ENCODE results near the gene HRG. TPM values are rescaled to one million over a fixed set of nuclear protein-coding genes. Genes with fewer than 3 reads are reported as not detected.
"Not testable (repeated sequence)": the region's sequence is repeated elsewhere in the genome, so short reads cannot be mapped to it uniquely, and the experiment has no call there.

HRG gene
- total RNA-seq, 4 donors from 2014 or later = not detected

GRCh38 chr3:186680869-186681268 is 15.1 kb downstream of the HRG start:
- H3K36me3 ChIP-seq = no peaks in the 10 kb centered on the region
- H3K27me3 ChIP-seq = peaks cover 0 to 36% (median 0%) of the 10 kb centered on the region in 4 donors
- DNase-seq (ENCODE audit: extremely low spot score) = no peak
- no peak overlapping the region for H3K27ac ChIP-seq (replicated peaks in 1 of 4)
- intact Hi-C loops (cut with DNase I) = no loop called here
- TF ChIP-seq POLR2AphosphoS5 (IDR thresholded peaks at IDR 0.05) (no peak), CTCF (IDR thresholded peaks at IDR 0.05) (no peak), EP300 (IDR thresholded peaks at IDR 0.05) (no peak), POLR2A (IDR thresholded peaks at IDR 0.05; ENCODE audit: low read depth) (no peak)
- no peaks in the 10 kb centered on the region for H3K9me3 ChIP-seq
- 100% methylated on average over 1 of the region's 1 CpG for WGBS
- no peak overlapping the region for H3K4me3 ChIP-seq
- H3K4me1 ChIP-seq = no peaks in the 10 kb centered on the region

GRCh38 chr3:186682812-186683211 is 17.0 kb downstream of the HRG start:
- Histone ChIP-seq H3K27ac (replicated peaks in 1 of 4) (no peak overlapping the region), H3K9me3 (no peaks in the 10 kb centered on the region), H3K27me3 (peaks cover 0 to 32% (median 0%) of the 10 kb centered on the region in 4 donors), H3K4me3 (no peak overlapping the region), H3K36me3 (no peaks in the 10 kb centered on the region), H3K4me1 (no peaks in the 10 kb centered on the region)
- WGBS = 69% methylated on average over 3 of the region's 3 CpGs
- intact Hi-C loops (cut with DNase I) = no loop called here
- DNase-seq (ENCODE audit: extremely low spot score) = no peak
- TF ChIP-seq POLR2AphosphoS5 (IDR thresholded peaks at IDR 0.05) = no peak
- no peak for TF ChIP-seq CTCF (IDR thresholded peaks at IDR 0.05)
- no peak for TF ChIP-seq POLR2A (IDR thresholded peaks at IDR 0.05; ENCODE audit: low read depth)
- no peak for TF ChIP-seq EP300 (IDR thresholded peaks at IDR 0.05)

- no peak for DNase-seq (ENCODE audit: extremely low spot score)
- TF ChIP-seq POLR2A (IDR thresholded peaks at IDR 0.05; ENCODE audit: low read depth) (no peak), CTCF (IDR thresholded peaks at IDR 0.05) (no peak), POLR2AphosphoS5 (IDR thresholded peaks at IDR 0.05) (no peak), EP300 (IDR thresholded peaks at IDR 0.05) (no peak)
- H3K27ac ChIP-seq (replicated peaks in 1 of 4) = no peak overlapping the region
- no peaks in the 10 kb centered on the region for H3K36me3 ChIP-seq
- no peaks in the 10 kb centered on the region for H3K4me1 ChIP-seq
- peaks cover 0 to 32% (median 0%) of the 10 kb centered on the region in 4 donors for H3K27me3 ChIP-seq
- WGBS = 82% methylated on average over 3 of the region's 3 CpGs
- intact Hi-C loops (cut with DNase I) = no loop called here
- no peak overlapping the region for H3K4me3 ChIP-seq
- no peaks in the 10 kb centered on the region for H3K9me3 ChIP-seq
These were observed 18.2 kb downstream of the HRG start for GRCh38 chr3:186683979-186684378.

GRCh38 chr3:186686475-186686874 is 20.7 kb downstream of the HRG start:
- intact Hi-C loops (cut with DNase I); H3K4me1 ChIP-seq; H3K9me3 ChIP-seq; H3K36me3 ChIP-seq; H3K4me3 ChIP-seq; H3K27ac ChIP-seq (replicated peaks in 1 of 4); DNase-seq (ENCODE audit: extremely low spot score): not testable (repeated sequence)
- H3K27me3 ChIP-seq = peaks cover 0 to 32% (median 0%) of the 10 kb centered on the region in 4 donors
- WGBS = 50% methylated on average over 2 of the region's 2 CpGs

- Histone ChIP-seq H3K27me3 (peaks cover 0 to 32% (median 0%) of the 10 kb centered on the region in 4 donors), H3K9me3 (no peaks in the 10 kb centered on the region), H3K36me3 (no peaks in the 10 kb centered on the region), H3K4me1 (no peaks in the 10 kb centered on the region), H3K4me3 (no peak overlapping the region), H3K27ac (replicated peaks in 1 of 4) (no peak overlapping the region)
- 86% methylated on average over 12 of the region's 12 CpGs for WGBS
- intact Hi-C loops (cut with DNase I) = no loop called here
- TF ChIP-seq POLR2A (IDR thresholded peaks at IDR 0.05; ENCODE audit: low read depth) = no peak
- TF ChIP-seq CTCF (IDR thresholded peaks at IDR 0.05) = no peak
- TF ChIP-seq POLR2AphosphoS5 (IDR thresholded peaks at IDR 0.05) = no peak
- TF ChIP-seq EP300 (IDR thresholded peaks at IDR 0.05) = no peak
- no peak for DNase-seq (ENCODE audit: extremely low spot score)
These were observed 21.4 kb downstream of the HRG start for GRCh38 chr3:186687120-186687651.

GRCh38 chr3:186690304-186690703 is 24.5 kb downstream of the HRG start:
- H3K27me3 ChIP-seq = peaks cover 0 to 10% (median 0%) of the 10 kb centered on the region in 4 donors
- 95% methylated on average over 1 of the region's 1 CpG for WGBS
- H3K27ac ChIP-seq (replicated peaks in 1 of 4); intact Hi-C loops (cut with DNase I); H3K4me1 ChIP-seq; H3K4me3 ChIP-seq; DNase-seq (ENCODE audit: extremely low spot score); H3K36me3 ChIP-seq; H3K9me3 ChIP-seq: not testable (repeated sequence)

All from esophagus muscularis mucosa (tissue), 4 donors.